HEK293T (cell line): ENCODE measurements around the gene ARMC5.

Experiments
- BHLHE40 ChIP-seq: fragments of 450-650 bp; IDR thresholded peaks from 2 replicates; pipeline ENCODE4 v1.6.1; 2016; ENCODE audit warnings: mild to moderate bottlenecking, moderate library complexity, borderline replicate concordance
- ELF4 ChIP-seq: fragments of 450-650 bp; IDR thresholded peaks from 2 replicates; pipeline ENCODE4 v1.6.1; 2017; ENCODE audit warnings: antibody characterized with exemption
- FOXK2 ChIP-seq: fragments of 450-650 bp; IDR thresholded peaks from 2 replicates; pipeline ENCODE4 v1.6.1; 2016; ENCODE audit warnings: mild to moderate bottlenecking
- FOXM1 ChIP-seq: fragments of 450-650 bp; IDR thresholded peaks from 2 replicates; pipeline ENCODE4 v1.6.1; 2017; ENCODE audit warnings: mild to moderate bottlenecking, borderline replicate concordance
- HDGF ChIP-seq: fragments of 450-650 bp; IDR thresholded peaks from 2 replicates; pipeline ENCODE4 v1.6.1; 2017; ENCODE audit warnings: antibody characterized with exemption, borderline replicate concordance
- L3MBTL2 ChIP-seq: fragments of 450-650 bp; conservative IDR thresholded peaks from 2 replicates; pipeline ENCODE4 v1.6.1; 2016; ENCODE audit warnings: mild to moderate bottlenecking
- LEF1 ChIP-seq: fragments of 450-650 bp; IDR thresholded peaks from 2 replicates; pipeline ENCODE4 v1.6.1; 2017; ENCODE audit warnings: mild to moderate bottlenecking, borderline replicate concordance
- SP1 ChIP-seq: fragments of 450-650 bp; IDR thresholded peaks from 2 replicates; pipeline ENCODE4 v1.6.1; 2017
- SUZ12 ChIP-seq: fragments of 450-650 bp; IDR thresholded peaks from 2 replicates; pipeline ENCODE4 v1.6.1; 2016; ENCODE audit warnings: mild to moderate bottlenecking
- TARDBP ChIP-seq: fragments of 450-650 bp; IDR thresholded peaks from 2 replicates; pipeline ENCODE4 v1.6.1; 2016
- ZNF384 ChIP-seq: fragments of 450-650 bp; IDR thresholded peaks from 2 replicates; pipeline ENCODE4 v1.6.1; 2016
- TF ChIP-seq, protein P1 (sequence below): fragments of 450-650 bp; IDR thresholded peaks from 2 replicates; pipeline ENCODE4 v1.6.1; 2016

DNA sequence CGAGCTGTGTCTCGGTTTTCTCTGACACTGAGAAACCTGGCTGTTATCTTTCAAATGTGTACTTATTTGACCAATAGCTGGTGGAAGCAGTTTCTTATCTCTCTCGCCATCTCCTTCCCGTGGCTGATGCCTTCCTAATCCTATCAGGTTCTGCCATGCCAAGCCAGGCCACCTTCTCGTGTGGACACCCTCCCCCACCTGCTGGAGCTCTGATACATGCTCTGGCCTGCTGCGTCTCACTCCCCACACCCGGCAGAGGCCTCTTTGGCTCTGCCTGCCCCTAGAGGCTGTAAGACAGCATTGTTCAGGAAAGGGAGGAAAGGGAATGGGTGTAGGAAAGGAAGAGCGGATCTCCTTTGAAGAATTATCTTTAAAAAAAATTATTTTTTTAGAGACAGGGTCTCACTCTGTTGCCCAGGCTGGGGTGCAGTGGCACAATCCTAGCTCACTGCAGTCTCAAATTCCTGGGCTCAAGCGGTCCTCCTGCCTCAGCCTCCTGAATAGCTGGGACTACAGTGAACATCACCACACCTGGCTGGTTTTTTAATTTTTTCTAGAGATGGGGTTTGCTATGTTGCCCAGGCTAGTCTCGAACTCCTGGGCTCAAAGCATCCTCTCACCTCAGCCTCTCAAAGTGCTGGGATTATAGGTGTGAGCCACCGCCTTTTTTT lies 7.5 kb upstream of the ARMC5 start:
- no peak for TF ChIP-seq TARDBP
- TF ChIP-seq, protein P1, sequence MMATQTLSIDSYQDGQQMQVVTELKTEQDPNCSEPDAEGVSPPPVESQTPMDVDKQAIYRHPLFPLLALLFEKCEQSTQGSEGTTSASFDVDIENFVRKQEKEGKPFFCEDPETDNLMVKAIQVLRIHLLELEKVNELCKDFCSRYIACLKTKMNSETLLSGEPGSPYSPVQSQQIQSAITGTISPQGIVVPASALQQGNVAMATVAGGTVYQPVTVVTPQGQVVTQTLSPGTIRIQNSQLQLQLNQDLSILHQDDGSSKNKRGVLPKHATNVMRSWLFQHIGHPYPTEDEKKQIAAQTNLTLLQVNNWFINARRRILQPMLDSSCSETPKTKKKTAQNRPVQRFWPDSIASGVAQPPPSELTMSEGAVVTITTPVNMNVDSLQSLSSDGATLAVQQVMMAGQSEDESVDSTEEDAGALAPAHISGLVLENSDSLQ: no peak
- no peak for TF ChIP-seq HDGF
- no peak for TF ChIP-seq SP1
- no peak for TF ChIP-seq FOXM1
- no peak for TF ChIP-seq BHLHE40
- no peak for TF ChIP-seq FOXK2
- TF ChIP-seq ZNF384: no peak
- no peak; the same call in 1 of the 2 replicates for TF ChIP-seq L3MBTL2
- TF ChIP-seq SUZ12: no peak
- TF ChIP-seq ELF4: no peak
- no peak for TF ChIP-seq LEF1
